HPDE6-E6E7 (cell line): ENCODE measurements around the gene MRPL58.

Source experiments
- DNase-seq: peaks from one replicate; pipeline ENCODE4 v3.0.0; 2011; ENCODE audit warnings: missing footprints; ENCODE audit errors: extremely low spot score

The MRPL58 gene

GRCh38 chr17:75046407-75047289, 34.2 kb downstream of the MRPL58 start, which contains the start of the genes ATP5PD and KCTD2:
ATP5PD (minus strand) TSS chr17:75046969; CDS start chr17:75042650, 4,319 bp downstream.
KCTD2 (plus strand) TSS chr17:75047225; CDS start chr17:75047251, 26 bp downstream.
- peak; percentile 97 for DNase-seq

DNA sequence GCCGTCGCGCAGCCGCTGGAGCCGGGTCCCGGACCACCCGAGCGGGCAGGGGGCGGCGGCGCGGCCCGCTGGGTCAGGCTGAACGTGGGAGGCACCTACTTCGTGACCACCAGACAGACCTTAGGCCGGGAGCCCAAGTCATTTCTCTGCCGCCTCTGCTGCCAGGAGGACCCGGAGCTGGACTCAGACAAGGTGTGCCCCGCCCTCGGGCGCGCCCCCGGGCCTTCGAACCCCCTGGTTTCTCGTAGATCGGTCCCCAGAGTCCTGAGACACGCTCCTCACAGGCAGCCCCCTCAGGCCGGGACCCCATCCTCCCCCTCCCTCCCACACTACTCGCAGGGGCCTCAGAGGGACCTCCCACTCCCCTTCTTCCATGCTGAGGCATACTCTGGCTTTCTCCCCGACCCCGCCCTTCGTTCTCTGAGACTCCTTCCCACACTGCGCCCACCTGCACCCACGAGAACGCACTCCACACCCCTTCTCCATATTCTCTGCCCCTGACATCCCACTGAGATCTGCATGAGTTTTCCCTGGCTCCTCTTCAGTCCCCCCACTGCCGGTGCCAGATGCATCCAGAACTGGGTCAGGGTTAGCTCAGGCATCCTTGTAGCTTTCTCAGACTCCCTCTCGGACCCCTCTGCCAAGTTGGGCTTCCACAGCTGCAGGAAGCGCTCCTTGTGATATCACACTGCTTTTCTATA, 35.1 kb downstream of the MRPL58 start:
- DNase-seq: no peak

- no peak for DNase-seq
Measured at GRCh38 chr17:75048249-75048878, 35.9 kb downstream of the MRPL58 start.

DNA sequence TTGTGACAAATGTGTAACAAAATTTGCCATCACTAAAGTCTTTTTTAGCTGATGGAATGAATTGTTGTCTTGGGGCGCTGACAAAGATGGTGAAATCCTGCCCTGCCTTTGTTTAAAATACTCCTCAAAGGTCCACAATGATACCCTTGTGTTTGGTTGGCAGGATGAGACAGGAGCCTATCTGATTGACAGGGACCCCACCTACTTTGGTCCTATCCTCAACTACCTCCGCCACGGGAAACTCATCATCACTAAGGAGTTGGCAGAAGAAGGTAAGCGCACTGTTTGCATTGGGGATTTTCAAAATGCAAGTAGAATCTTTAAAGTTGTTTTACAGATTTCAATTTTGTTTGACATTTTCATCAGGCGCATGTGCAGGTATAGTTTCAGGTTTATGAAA, 36.6 kb downstream of the MRPL58 start:
- no peak for DNase-seq

- no peak for DNase-seq
Measured at GRCh38 chr17:75049706-75050105, 37.2 kb downstream of the MRPL58 start.

DNA sequence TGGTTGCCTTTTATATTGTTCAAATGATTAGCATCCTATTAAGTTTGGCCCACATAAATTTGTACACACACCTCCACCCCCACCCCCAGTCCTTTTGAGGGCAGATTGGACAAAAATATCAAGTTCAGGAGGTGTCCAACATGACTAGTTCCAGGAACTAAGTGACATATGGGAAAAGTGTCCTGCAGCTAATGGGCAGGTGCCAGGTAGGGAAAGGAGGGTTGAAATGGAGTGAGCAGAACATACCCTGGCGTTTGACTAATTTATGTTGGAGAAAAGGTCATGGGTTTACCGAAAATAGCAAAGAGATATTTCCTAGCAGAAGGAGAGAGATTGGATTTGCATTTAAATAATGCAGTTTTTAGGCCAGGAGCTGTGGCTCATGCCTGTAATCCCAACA, 39.5 kb downstream of the MRPL58 start:
- no peak for DNase-seq

DNA sequence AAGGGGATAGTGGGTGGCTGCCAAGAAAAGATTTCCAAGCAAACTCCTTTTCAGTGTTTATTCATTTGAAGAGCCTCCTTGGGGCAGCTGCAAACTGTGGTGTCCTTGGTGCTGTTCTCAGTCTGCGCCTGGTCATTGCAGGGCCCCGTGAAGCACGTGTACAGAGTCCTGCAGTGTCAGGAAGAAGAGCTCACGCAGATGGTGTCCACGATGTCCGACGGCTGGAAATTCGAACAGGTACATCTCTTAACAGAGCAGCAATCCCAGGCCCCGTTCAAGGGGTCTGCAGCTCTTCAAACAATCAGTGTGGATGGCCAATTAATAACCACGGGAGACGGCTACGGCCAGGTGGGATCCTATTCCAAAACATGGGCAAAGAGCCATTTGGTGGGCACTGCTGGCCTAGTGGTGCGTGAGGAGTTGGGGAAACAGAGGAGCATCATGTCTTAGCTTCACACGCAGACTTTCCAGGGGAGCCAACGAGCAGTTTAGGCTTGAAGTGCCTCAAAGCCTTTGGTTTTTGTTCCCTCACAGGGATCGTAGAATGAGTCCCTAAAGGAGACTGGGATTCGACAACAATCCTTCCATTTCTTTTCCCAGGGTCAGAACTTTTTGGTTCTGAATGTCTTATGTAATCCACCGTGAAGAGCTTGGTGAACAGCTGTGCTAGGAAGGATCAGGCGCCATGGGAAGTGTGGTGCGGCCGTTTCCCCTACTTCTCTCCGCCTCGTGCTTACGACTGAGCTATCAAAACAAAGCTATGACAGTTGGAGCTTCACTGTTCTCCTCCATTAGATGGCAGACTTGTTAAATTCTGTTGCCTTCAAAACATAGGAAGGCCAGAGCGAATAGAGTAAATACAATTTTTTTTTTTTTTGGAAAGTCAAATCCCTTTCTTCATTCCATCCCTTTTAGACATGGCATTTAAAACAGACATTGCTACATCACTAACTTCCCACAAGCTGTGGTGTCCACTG, 47.2 kb downstream of the MRPL58 start:
- no peak for DNase-seq

GRCh38 chr17:75060434-75061054, 48.1 kb downstream of the MRPL58 start:
- DNase-seq: no peak

DNA sequence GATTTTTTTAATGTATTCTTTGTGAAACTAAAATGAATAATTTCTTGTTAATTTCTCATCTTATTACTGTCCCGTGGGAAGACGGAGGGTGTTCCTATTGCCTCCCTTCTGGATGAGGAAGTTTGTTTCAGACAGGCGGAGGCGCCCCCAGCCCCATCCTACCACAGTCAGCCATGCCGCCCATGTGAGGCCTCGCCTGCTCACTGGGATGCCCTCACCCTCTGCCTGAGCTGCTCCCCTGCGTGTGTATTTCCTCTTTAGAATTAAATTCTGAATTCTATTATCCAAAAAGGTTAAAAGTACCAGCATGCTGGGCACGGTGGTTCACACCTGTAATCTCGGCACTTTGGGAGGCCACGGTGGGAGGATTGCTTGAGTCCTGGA, 48.6 kb downstream of the MRPL58 start:
- no peak for DNase-seq

- no peak for DNase-seq
Measured at GRCh38 chr17:75061618-75062017, 49.1 kb downstream of the MRPL58 start.

DNA sequence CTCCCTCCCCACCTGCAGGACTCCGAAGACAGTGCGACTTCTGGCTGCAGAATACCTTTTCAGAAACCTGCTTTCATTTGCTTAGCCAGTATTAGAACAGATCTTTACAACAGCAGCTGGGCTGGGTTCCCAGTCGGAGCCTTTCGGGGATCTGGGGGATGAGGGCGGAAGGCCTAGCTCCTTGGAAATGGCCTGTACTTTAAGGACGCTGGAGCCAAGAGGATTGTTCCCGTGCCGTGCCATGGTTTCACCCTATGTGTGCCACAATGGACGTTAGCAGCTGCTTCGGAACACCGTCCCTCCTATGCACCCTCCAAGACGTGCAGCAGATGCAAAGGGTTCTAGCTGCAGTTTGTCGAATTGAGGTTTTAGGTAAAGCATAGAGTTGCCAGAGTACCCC, 50.7 kb downstream of the MRPL58 start:
- DNase-seq: no peak

- DNase-seq: no peak
Measured at GRCh38 chr17:75063626-75064025, 51.2 kb downstream of the MRPL58 start.

- DNase-seq: no peak
Measured at GRCh38 chr17:75064040-75064439, 51.6 kb downstream of the MRPL58 start.

GRCh38 chr17:75064460-75064859, 52.0 kb downstream of the MRPL58 start:
- DNase-seq: no peak

GRCh38 chr17:75064867-75065561, 52.5 kb downstream of the MRPL58 start:
- no peak for DNase-seq

- DNase-seq: no peak
Measured at GRCh38 chr17:75065562-75066151, 53.2 kb downstream of the MRPL58 start.

GRCh38 chr17:75067856-75068255, 55.4 kb downstream of the MRPL58 start:
- no peak for DNase-seq

GRCh38 chr17:75068750-75069149, 56.3 kb downstream of the MRPL58 start:
- no peak for DNase-seq

- peak; percentile 65 for DNase-seq
Measured at GRCh38 chr17:75069783-75070182, 57.3 kb downstream of the MRPL58 start.
